MM.1S (cell line): Measurements from ENCODE around the gene ELP4.

Experiments used
- DNase-seq: peaks from one replicate; pipeline ENCODE4 v3.0.0-alpha.2; 2015
- H2AFZ ChIP-seq: fragments of 300-600 bp; sonication (generic); 2 replicates; pipeline ENCODE4 v1.6.0; 2016; ENCODE audit warnings: antibody characterized with exemption, low read length
- H3F3A ChIP-seq: fragments of 300-600 bp; sonication (generic); 2 replicates; pipeline ENCODE4 v1.6.1; 2016; ENCODE audit warnings: mild to moderate bottlenecking, antibody characterized with exemption, low read length, moderate library complexity, mixed read lengths; ENCODE audit not compliant: insufficient read depth
- H3K27ac ChIP-seq: fragments of 300-600 bp; sonication (generic); 2 replicates; pipeline ENCODE4 v1.5.1; 2016; ENCODE audit warnings: mild to moderate bottlenecking, low read length
- H3K27me3 ChIP-seq: fragments of 300-600 bp; sonication (generic); replicated peaks from 2 replicates; pipeline ENCODE4 v1.6.0; 2016; ENCODE audit warnings: low read length; ENCODE audit not compliant: insufficient read depth
- H3K36me3 ChIP-seq: fragments of 300-600 bp; sonication (generic); replicated peaks from 2 replicates; pipeline ENCODE4 v1.6.1; 2016; ENCODE audit warnings: mild to moderate bottlenecking, low read length, mixed read lengths; ENCODE audit not compliant: insufficient read depth
- H3K4me1 ChIP-seq: fragments of 300-600 bp; sonication (generic); 2 replicates; pipeline ENCODE4 v1.6.1; 2016; ENCODE audit warnings: low read length, mixed read lengths
- H3K4me2 ChIP-seq: fragments of 300-600 bp; sonication (generic); 2 replicates; pipeline ENCODE4 v1.6.0; 2016; ENCODE audit warnings: low read depth, low read length
- H3K4me3 ChIP-seq: fragments of 300-600 bp; sonication (generic); 2 replicates; pipeline ENCODE4 v1.5.1; 2016; ENCODE audit warnings: low read length, mixed read lengths
- H3K79me2 ChIP-seq: fragments of 300-600 bp; sonication (generic); 2 replicates; pipeline ENCODE4 v1.6.1; 2016; ENCODE audit warnings: mixed run types, low read length, mixed read lengths
- H3K9ac ChIP-seq: fragments of 300-600 bp; sonication (generic); 2 replicates; pipeline ENCODE4 v1.6.1; 2016; ENCODE audit warnings: low read length, mixed read lengths
- H3K9me2 ChIP-seq: fragments of 300-600 bp; sonication (generic); replicated peaks from 2 replicates; pipeline ENCODE4 v1.6.1; 2016; ENCODE audit warnings: mild to moderate bottlenecking, low read length, mixed read lengths; ENCODE audit not compliant: insufficient read depth
- H3K9me3 ChIP-seq: fragments of 300-600 bp; sonication (generic); replicated peaks from 2 replicates; pipeline ENCODE4 v1.6.1; 2016; ENCODE audit warnings: mild to moderate bottlenecking, low read length, mixed read lengths; ENCODE audit not compliant: insufficient read depth
- H4K20me1 ChIP-seq: fragments of 300-600 bp; sonication (generic); 2 replicates; pipeline ENCODE4 v1.6.1; 2016; ENCODE audit warnings: mild to moderate bottlenecking, low read length, moderate library complexity, mixed read lengths; ENCODE audit not compliant: insufficient read depth
- CTCF ChIP-seq: fragments of 300-600 bp; sonication (generic); IDR thresholded peaks from 2 replicates; pipeline ENCODE4 v1.5.1; 2016; ENCODE audit warnings: antibody characterized with exemption, low read length, mixed read lengths
- EZH2 ChIP-seq: fragments of 300-600 bp; sonication (generic); optimal IDR thresholded peaks from 2 replicates; pipeline ENCODE3; 2017; ENCODE audit warnings: low read depth, mild to moderate bottlenecking, antibody characterized with exemption, low read length, mixed read lengths
- EZH2phosphoT487 ChIP-seq: fragments of 300-600 bp; sonication (generic); IDR thresholded peaks from 2 replicates; pipeline ENCODE4 v1.6.1; 2018; ENCODE audit warnings: antibody characterized with exemption, low read length

Gene ELP4

GRCh38 chr11:31792036-31792435, 282.5 kb downstream of the ELP4 start:
- H3K4me2 ChIP-seq, result no peak overlapping the region
- H3K36me3 ChIP-seq, result no peaks in the 10 kb centered on the region
- DNase-seq, result no peak
- no peaks in the 10 kb centered on the region for H3K27me3 ChIP-seq
- no peaks in the 10 kb centered on the region for H3K9me2 ChIP-seq
- H3F3A ChIP-seq, result no peaks in the 10 kb centered on the region
- H3K27ac ChIP-seq, result no peak overlapping the region
- TF ChIP-seq EZH2, result no peak
- TF ChIP-seq EZH2phosphoT487, result no peak
- no peak for TF ChIP-seq CTCF
- no peaks in the 10 kb centered on the region for H3K79me2 ChIP-seq
- H3K4me1 ChIP-seq, result no peaks in the 10 kb centered on the region
- no peak overlapping the region for H3K4me3 ChIP-seq
- no peaks in the 10 kb centered on the region for H4K20me1 ChIP-seq
- no peaks in the 10 kb centered on the region for H3K9me3 ChIP-seq
- no peak overlapping the region for H2AFZ ChIP-seq
- no peak overlapping the region for H3K9ac ChIP-seq

DNA sequence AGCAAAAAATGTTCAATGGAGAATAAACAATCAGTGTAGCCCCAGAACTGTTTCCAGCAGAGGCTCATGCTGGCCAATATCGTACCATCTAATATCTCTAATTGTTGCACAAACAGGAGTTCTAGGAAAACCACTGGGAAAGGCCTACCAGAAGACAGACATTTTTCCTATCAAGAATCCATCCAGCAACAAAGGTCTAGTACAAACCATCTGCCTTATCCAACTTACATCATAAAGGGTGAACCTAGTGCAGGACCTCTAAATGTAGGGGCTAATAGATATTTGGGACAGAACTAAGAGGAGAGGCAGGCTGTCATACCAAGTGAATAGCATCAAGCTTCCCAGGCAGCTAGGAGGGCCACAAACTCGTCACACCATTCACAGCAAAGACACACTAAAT, 282.9 kb downstream of the ELP4 start:
- TF ChIP-seq EZH2 (no peak), EZH2phosphoT487 (no peak), CTCF (no peak)
- H3K4me2 ChIP-seq, result no peak overlapping the region
- no peaks in the 10 kb centered on the region for H3K9me2 ChIP-seq
- no peaks in the 10 kb centered on the region for H3F3A ChIP-seq
- no peaks in the 10 kb centered on the region for H3K27me3 ChIP-seq
- H3K79me2 ChIP-seq, result no peaks in the 10 kb centered on the region
- H3K4me1 ChIP-seq, result no peaks in the 10 kb centered on the region
- H3K9me3 ChIP-seq, result no peaks in the 10 kb centered on the region
- H2AFZ ChIP-seq, result no peak overlapping the region
- no peak for DNase-seq
- H3K4me3 ChIP-seq, result no peak overlapping the region
- H3K36me3 ChIP-seq, result no peaks in the 10 kb centered on the region
- H3K27ac ChIP-seq, result no peak overlapping the region
- no peaks in the 10 kb centered on the region for H4K20me1 ChIP-seq
- H3K9ac ChIP-seq, result no peak overlapping the region

- H3F3A ChIP-seq, result no peaks in the 10 kb centered on the region
- TF ChIP-seq EZH2phosphoT487, result no peak
- no peak for TF ChIP-seq EZH2
- no peak for TF ChIP-seq CTCF
- no peaks in the 10 kb centered on the region for H3K9me3 ChIP-seq
- no peaks in the 10 kb centered on the region for H3K36me3 ChIP-seq
- H3K27ac ChIP-seq, result no peak overlapping the region
- H3K9me2 ChIP-seq, result no peaks in the 10 kb centered on the region
- H3K4me1 ChIP-seq, result no peaks in the 10 kb centered on the region
- H3K4me2 ChIP-seq, result no peak overlapping the region
- no peak overlapping the region for H3K4me3 ChIP-seq
- H4K20me1 ChIP-seq, result no peaks in the 10 kb centered on the region
- H3K27me3 ChIP-seq, result no peaks in the 10 kb centered on the region
- no peak for DNase-seq
- H2AFZ ChIP-seq, result no peak overlapping the region
- no peaks in the 10 kb centered on the region for H3K79me2 ChIP-seq
- H3K9ac ChIP-seq, result no peak overlapping the region
Observed at GRCh38 chr11:31793264-31793663, 283.7 kb downstream of the ELP4 start.

DNA sequence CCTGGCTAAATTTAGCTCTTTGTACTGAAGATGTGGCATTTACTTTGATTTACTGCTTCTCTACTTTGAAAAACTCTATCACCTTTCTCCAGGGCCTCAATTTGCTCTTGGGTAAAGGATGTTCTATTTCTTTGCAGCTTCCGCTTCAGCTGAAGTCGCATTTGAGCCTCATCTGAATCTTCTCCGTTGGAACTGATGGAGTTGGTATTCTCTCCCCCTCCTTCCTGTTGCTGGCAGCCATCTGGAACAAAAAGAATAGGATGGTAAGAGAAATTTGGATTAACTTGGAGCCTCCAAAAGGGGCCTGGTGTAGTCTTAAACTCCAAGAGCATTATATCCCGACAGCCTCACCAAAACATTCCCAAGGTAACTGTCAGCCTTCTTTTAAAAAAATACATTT, 285.0 kb downstream of the ELP4 start:
- Histone ChIP-seq H3K4me3 (no peak overlapping the region), H3K4me2 (no peak overlapping the region), H2AFZ (no peak overlapping the region), H4K20me1 (no peaks in the 10 kb centered on the region), H3K27ac (no peak overlapping the region), H3K79me2 (no peaks in the 10 kb centered on the region), H3F3A (no peaks in the 10 kb centered on the region), H3K9me2 (no peaks in the 10 kb centered on the region), H3K4me1 (no peaks in the 10 kb centered on the region), H3K9me3 (no peaks in the 10 kb centered on the region), H3K36me3 (no peaks in the 10 kb centered on the region), H3K9ac (no peak overlapping the region), H3K27me3 (no peaks in the 10 kb centered on the region)
- no peak for TF ChIP-seq EZH2phosphoT487
- no peak for TF ChIP-seq EZH2
- no peak for TF ChIP-seq CTCF
- DNase-seq, result no peak
